ENCODE measurements around the gene ABL2. TPM values are rescaled to one million over a fixed set of nuclear protein-coding genes. Genes with fewer than 3 reads are reported as not detected.

ABL2 gene
- total RNA-seq, 1 donor from 2014 or later = 35.8 TPM

DNA sequence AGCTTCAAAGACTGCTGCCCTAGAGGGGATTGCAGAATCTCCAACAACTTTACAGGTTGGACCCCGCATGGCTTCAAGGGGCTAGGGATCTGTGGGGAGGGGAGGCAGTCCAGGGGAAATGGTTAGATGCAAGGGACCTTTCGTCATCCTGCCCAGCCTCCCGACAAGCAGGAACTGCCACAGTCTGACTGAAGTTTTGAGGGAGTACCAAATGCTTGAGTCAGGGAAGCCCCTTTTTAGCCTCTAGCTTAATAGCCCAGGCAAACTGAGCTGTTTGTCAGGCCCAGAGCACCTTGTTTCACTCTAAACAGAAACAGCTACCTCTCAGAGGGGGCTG, 146.5 kb downstream of the ABL2 start:
- peaks cover 3% of the 10 kb centered on the region for H3K36me3 ChIP-seq (ENCODE audit: control insufficient read depth, insufficient read depth, low read length)
- DNase-seq (ENCODE audit: low read depth) = no peak
- TF ChIP-seq CTCF (IDR thresholded peaks at IDR 0.05; ENCODE audit: insufficient read depth, low read length, severe bottlenecking) = no peak
- peak overlapping the region; percentile 87 for H3K4me3 ChIP-seq (ENCODE audit: low read depth, low read length)
- FAIRE-seq = no peak
- no peaks in the 10 kb centered on the region for H3K27me3 ChIP-seq (ENCODE audit: control insufficient read depth, insufficient read depth, low read length)

DNA sequence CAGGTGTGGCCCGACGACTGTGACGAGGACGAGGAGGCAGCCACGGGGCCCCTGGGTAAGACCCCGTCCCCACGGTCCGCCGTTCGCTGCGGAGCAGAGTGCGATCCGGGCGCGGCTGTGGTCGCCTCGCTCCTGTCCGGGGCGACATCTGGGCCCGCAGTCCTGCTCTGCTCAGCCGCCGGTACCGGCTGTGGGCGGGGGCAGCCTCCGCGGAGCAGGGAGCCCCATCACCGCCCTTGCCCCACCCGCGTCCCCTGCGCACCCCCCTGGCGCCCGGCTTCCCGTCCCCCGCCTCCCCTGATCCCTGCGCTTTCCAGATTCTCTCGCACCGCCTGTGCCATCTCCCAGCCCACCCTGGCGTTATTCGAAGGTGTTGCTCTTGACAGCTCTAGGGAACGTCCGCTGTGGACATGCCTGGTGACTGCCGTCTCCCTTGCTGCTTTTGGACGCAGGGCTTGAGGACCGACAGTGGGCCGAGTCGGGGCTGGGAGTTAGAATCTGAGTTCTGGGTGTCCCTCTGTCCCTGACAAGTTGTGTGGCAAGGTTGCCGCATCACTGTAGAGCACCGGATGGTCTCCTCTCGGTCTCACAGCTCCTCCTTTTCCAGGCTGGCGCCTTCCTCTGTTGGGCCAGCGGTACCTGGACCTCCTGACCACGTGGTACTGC, 147.0 kb downstream of the ABL2 start:
- TF ChIP-seq CTCF (IDR thresholded peaks at IDR 0.05; ENCODE audit: insufficient read depth, low read length, severe bottlenecking) = no peak
- Histone ChIP-seq H3K36me3 (ENCODE audit: control insufficient read depth, insufficient read depth, low read length) (peaks cover 3% of the 10 kb centered on the region), H3K27me3 (ENCODE audit: control insufficient read depth, insufficient read depth, low read length) (no peaks in the 10 kb centered on the region), H3K4me3 (ENCODE audit: low read depth, low read length) (peak overlapping the region; percentile 87)
- no peak for DNase-seq (ENCODE audit: low read depth)
- no peak for FAIRE-seq

- Histone ChIP-seq H3K4me3 (ENCODE audit: low read depth, low read length) (peak within 1 kb of the TSS; percentile 87), H3K36me3 (ENCODE audit: control insufficient read depth, insufficient read depth, low read length) (peaks cover 3% of the 10 kb centered on the region), H3K27me3 (ENCODE audit: control insufficient read depth, insufficient read depth, low read length) (no peaks in the 10 kb centered on the region)
- DNase-seq (ENCODE audit: low read depth) (peak; percentile 78), FAIRE-seq (no peak)
- TF ChIP-seq CTCF (IDR thresholded peaks at IDR 0.05; ENCODE audit: insufficient read depth, low read length, severe bottlenecking) = no peak
Observed at GRCh38 chr1:179081687-179082332, 147.7 kb downstream of the ABL2 start, which contains the start of gene TOR3A. TSS of gene TOR3A (plus strand) at chr1:179082070. CDS start at chr1:179082129, 59 bp downstream.

DNA sequence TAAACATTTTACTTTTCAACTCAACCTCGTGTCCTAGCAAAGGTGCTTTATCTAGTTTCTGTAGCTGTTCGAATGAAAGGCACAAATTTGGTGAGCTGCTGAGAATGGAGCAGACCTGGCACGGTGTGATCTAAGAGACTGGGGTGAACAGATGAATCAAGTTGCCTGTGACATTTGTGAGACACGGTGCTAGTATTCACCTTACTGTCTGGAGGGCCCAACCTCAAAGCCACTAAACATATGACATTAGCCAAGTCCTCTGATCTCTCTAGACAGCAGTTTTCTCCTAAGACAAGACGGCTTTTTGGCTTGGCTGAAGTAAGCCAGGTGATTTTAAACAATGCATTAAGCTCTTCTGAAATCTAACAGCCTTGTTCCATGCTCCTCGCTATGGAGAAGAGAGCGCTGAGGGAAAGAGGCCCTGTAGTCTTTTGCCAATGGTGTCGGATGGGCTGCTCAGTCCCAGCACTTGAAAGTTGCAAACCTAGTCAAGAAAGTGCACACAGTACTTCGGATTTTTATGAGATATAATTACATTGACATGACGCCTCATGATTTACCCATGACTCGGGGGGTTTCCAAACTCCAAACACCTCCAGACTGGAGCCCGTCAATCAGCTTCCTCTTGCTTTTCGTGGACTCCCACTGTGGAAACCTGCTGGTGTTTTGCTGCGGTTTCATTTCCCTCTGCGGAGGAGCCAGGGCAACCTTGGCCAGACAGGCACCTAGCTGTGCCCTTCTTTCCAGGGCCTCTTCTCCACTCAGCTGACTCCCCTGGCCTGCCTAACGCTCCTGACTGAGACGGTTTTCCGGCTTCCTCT, 148.4 kb downstream of the ABL2 start:
- no peak for TF ChIP-seq CTCF (IDR thresholded peaks at IDR 0.05; ENCODE audit: insufficient read depth, low read length, severe bottlenecking)
- no peak for FAIRE-seq
- peak overlapping the region; percentile 87 for H3K4me3 ChIP-seq (ENCODE audit: low read depth, low read length)

DNA sequence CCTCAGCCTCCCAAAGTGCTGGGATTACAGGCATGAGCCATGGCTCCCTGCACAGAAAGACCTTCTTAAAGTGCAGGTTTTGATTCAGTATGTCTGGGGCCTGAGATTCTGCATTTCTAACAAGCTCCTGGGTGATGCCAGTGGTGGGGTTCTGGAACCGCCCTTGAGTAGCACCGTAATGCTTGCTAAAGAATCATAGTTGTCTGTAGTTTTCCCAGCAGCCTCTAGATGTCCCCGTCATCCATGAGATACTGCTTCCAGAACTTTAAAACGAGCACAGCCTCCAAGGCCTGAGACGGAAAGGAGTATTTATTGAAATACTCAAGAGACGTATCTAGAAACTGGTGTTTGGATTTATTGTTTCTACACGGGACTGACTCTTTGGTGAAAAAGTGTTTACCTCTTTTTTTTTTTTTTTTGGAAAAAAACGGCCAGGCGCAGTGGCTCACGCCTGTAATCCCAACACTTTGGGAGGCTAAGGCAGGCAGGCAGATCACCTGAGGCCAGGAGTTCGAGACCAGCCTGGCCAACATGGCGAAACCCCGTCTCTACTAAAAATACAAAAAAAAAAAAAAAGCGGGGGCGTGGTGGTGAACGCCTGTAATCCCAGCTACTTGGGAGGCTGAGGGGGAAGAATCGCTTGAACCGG, 150.2 kb downstream of the ABL2 start:
- no peak for FAIRE-seq
- peak; percentile 61 for TF ChIP-seq CTCF (IDR thresholded peaks at IDR 0.05; ENCODE audit: insufficient read depth, low read length, severe bottlenecking)
- no peak overlapping the region for H3K4me3 ChIP-seq (ENCODE audit: low read depth, low read length)
- DNase-seq (ENCODE audit: low read depth) = peak; percentile 69
- H3K27me3 ChIP-seq (ENCODE audit: control insufficient read depth, insufficient read depth, low read length) = no peaks in the 10 kb centered on the region
- H3K36me3 ChIP-seq (ENCODE audit: control insufficient read depth, insufficient read depth, low read length) = no peaks in the 10 kb centered on the region

More for the DNA sequence above, 148.4 kb downstream of the ABL2 start:
- no peaks in the 10 kb centered on the region for H3K27me3 ChIP-seq (ENCODE audit: control insufficient read depth, insufficient read depth, low read length)
- peaks cover 3% of the 10 kb centered on the region for H3K36me3 ChIP-seq (ENCODE audit: control insufficient read depth, insufficient read depth, low read length)
- no peak for DNase-seq (ENCODE audit: low read depth)
